DND-41 (cell line): ENCODE data around the gene GRIPAP1.

Experiments
- ATAC-seq: fragments of 200-7000 bp; cut with Tn5 transposase; 3 replicates; pipeline ENCODE4 v1.9.1; 2021; ENCODE audit warnings: low read depth; ENCODE audit not compliant: insufficient read depth
- DNase-seq: peaks from one replicate; pipeline ENCODE4 v3.0.0-alpha.2; 2020
- H2AFZ ChIP-seq: 2 replicates; pipeline ENCODE4 v1.6.0; 2012; ENCODE audit warnings: low read depth, low read length
- H3K27ac ChIP-seq: 2 replicates; pipeline ENCODE4 v1.5.1; 2012; ENCODE audit warnings: low read length, inconsistent platforms
- H3K27me3 ChIP-seq: fragments of 200-600 bp; sonication (generic); 2 replicates; pipeline ENCODE4 v1.6.0; 2012; ENCODE audit warnings: low read length, mild to moderate bottlenecking, inconsistent platforms; ENCODE audit not compliant: insufficient read depth, poor library complexity
- H3K36me3 ChIP-seq: 2 replicates; pipeline ENCODE4 v1.5.1; 2012; ENCODE audit warnings: low read length, inconsistent platforms; ENCODE audit not compliant: insufficient read depth
- H3K4me1 ChIP-seq: 2 replicates; pipeline ENCODE4 v1.5.1; 2012; ENCODE audit warnings: mild to moderate bottlenecking, low read length; ENCODE audit not compliant: insufficient read depth
- H3K4me2 ChIP-seq: 2 replicates; pipeline ENCODE4 v1.6.0; 2012; ENCODE audit warnings: mild to moderate bottlenecking, moderate library complexity, low read length, inconsistent platforms; ENCODE audit not compliant: insufficient read depth
- H3K4me3 ChIP-seq, 2 experiments: fragments of 200-600 bp in 1 of 2; shearing (Covaris generic) in 1 of 2; 2 replicates each; pipeline ENCODE4 v1.5.1; 2012 to 2016; ENCODE audit warnings: inconsistent platforms in 2 of 2, low read length in 2 of 2, mild to moderate bottlenecking in 2 of 2, low read depth in 1 of 2, moderate library complexity in 1 of 2
- H3K79me2 ChIP-seq: 2 replicates; pipeline ENCODE4 v1.6.0; 2012; ENCODE audit warnings: low read length, inconsistent platforms; ENCODE audit not compliant: insufficient read depth
- H3K9ac ChIP-seq: 2 replicates; pipeline ENCODE4 v1.6.0; 2012; ENCODE audit warnings: low read depth, mild to moderate bottlenecking, inconsistent platforms, low read length, moderate library complexity
- H3K9me3 ChIP-seq: 2 replicates; pipeline ENCODE4 v1.5.1; 2012; ENCODE audit warnings: low read length, moderate library complexity, mild to moderate bottlenecking, inconsistent platforms; ENCODE audit not compliant: insufficient read depth, severe bottlenecking
- H4K20me1 ChIP-seq: 2 replicates; pipeline ENCODE4 v1.6.0; 2012; ENCODE audit warnings: low read length; ENCODE audit not compliant: insufficient read depth
- CTCF ChIP-seq: IDR thresholded peaks from 2 replicates; pipeline ENCODE4 v1.5.1; 2012; ENCODE audit warnings: borderline replicate concordance, low read length, moderate library complexity, mild to moderate bottlenecking; ENCODE audit not compliant: poor library complexity, severe bottlenecking; ENCODE audit errors: extremely low read depth
- EZH2 ChIP-seq: IDR thresholded peaks from 3 replicates; pipeline ENCODE4 v1.6.1; 2012; ENCODE audit warnings: borderline replicate concordance, low read depth, mild to moderate bottlenecking, moderate library complexity, low read length, inconsistent platforms; ENCODE audit not compliant: severe bottlenecking

Gene GRIPAP1

GRCh38 chrX:49029876-49030275 is 27.8 kb upstream of the GRIPAP1 start:
- DNase-seq (no peak), ATAC-seq (no peak)
- Histone ChIP-seq H3K9me3 (no peaks in the 10 kb centered on the region), H3K36me3 (peaks cover 21% of the 10 kb centered on the region), H3K4me1 (no peaks in the 10 kb centered on the region), H4K20me1 (no peaks in the 10 kb centered on the region), H3K79me2 (no peaks in the 10 kb centered on the region), H3K4me2 (no peak overlapping the region), H3K27me3 (no peaks in the 10 kb centered on the region), H3K27ac (no peak overlapping the region), H2AFZ (no peak overlapping the region), H3K4me3 (no peak overlapping the region), H3K9ac (no peak overlapping the region)
- TF ChIP-seq CTCF (no peak), EZH2 (no peak)

- H4K20me1 ChIP-seq, result no peaks in the 10 kb centered on the region
- ATAC-seq (no peak), DNase-seq (no peak)
- H3K4me1 ChIP-seq, result no peaks in the 10 kb centered on the region
- H3K9me3 ChIP-seq, result no peaks in the 10 kb centered on the region
- no peak overlapping the region for H3K9ac ChIP-seq
- no peak overlapping the region for H3K4me3 ChIP-seq
- no peak overlapping the region for H2AFZ ChIP-seq
- no peaks in the 10 kb centered on the region for H3K79me2 ChIP-seq
- no peak overlapping the region for H3K4me2 ChIP-seq
- H3K27ac ChIP-seq, result no peak overlapping the region
- TF ChIP-seq CTCF (no peak), EZH2 (no peak)
- no peaks in the 10 kb centered on the region for H3K36me3 ChIP-seq
- no peaks in the 10 kb centered on the region for H3K27me3 ChIP-seq
Measured at GRCh38 chrX:49019599-49020249, 17.7 kb upstream of the GRIPAP1 start.

- H3K27ac ChIP-seq, result no peak overlapping the region
- H3K9ac ChIP-seq, result no peak overlapping the region
- no peak overlapping the region for H3K4me3 ChIP-seq
- no peaks in the 10 kb centered on the region for H4K20me1 ChIP-seq
- H3K9me3 ChIP-seq, result no peaks in the 10 kb centered on the region
- ATAC-seq, result no peak
- H3K27me3 ChIP-seq, result no peaks in the 10 kb centered on the region
- no peaks in the 10 kb centered on the region for H3K79me2 ChIP-seq
- H3K36me3 ChIP-seq, result no peaks in the 10 kb centered on the region
- no peak overlapping the region for H3K4me2 ChIP-seq
- H2AFZ ChIP-seq, result no peak overlapping the region
- DNase-seq, result no peak
- no peaks in the 10 kb centered on the region for H3K4me1 ChIP-seq
- TF ChIP-seq CTCF, result no peak
- TF ChIP-seq EZH2, result no peak
Measured at GRCh38 chrX:49019050-49019449, 17.0 kb upstream of the GRIPAP1 start.
